Measurements from ENCODE around the gene NOTCH1.

Gene NOTCH1

DNA sequence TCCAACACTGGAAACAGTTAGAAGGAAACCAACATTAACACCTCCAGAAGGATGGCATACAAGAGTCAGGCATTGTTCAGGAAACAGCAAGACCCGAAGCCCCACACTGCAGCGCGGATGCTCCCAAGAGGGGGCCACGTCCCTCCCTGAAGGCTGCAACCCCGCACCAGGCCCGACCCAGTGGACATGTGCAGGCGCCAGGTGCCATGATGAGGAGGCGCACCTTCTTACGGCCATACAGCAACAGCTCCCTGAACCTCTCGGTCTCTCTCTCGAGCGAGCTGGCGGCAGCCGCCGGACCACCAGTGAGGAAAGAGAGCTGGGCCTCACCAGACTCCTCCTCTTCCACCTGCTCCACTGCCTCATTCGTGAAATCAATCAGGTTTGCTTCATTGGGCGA, 83.2 kb downstream of the NOTCH1 start:
- TF ChIP-seq, protein P1, sequence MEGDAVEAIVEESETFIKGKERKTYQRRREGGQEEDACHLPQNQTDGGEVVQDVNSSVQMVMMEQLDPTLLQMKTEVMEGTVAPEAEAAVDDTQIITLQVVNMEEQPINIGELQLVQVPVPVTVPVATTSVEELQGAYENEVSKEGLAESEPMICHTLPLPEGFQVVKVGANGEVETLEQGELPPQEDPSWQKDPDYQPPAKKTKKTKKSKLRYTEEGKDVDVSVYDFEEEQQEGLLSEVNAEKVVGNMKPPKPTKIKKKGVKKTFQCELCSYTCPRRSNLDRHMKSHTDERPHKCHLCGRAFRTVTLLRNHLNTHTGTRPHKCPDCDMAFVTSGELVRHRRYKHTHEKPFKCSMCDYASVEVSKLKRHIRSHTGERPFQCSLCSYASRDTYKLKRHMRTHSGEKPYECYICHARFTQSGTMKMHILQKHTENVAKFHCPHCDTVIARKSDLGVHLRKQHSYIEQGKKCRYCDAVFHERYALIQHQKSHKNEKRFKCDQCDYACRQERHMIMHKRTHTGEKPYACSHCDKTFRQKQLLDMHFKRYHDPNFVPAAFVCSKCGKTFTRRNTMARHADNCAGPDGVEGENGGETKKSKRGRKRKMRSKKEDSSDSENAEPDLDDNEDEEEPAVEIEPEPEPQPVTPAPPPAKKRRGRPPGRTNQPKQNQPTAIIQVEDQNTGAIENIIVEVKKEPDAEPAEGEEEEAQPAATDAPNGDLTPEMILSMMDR (IDR thresholded peaks at IDR 0.05), result no peak
- peaks cover 68% of the 10 kb centered on the region for H3K36me3 Mint-ChIP-seq (ENCODE audit: low read depth)
- no peak overlapping the region for H3K27ac Mint-ChIP-seq
- H3K4me1 Mint-ChIP-seq, result no peaks in the 10 kb centered on the region
- no peak for DNase-seq
- H3K4me3 Mint-ChIP-seq, result no peak overlapping the region
- no peaks in the 10 kb centered on the region for H3K9me3 Mint-ChIP-seq
- no peaks in the 10 kb centered on the region for H3K27me3 Mint-ChIP-seq (ENCODE audit: low read depth, poor library complexity)

DNA sequence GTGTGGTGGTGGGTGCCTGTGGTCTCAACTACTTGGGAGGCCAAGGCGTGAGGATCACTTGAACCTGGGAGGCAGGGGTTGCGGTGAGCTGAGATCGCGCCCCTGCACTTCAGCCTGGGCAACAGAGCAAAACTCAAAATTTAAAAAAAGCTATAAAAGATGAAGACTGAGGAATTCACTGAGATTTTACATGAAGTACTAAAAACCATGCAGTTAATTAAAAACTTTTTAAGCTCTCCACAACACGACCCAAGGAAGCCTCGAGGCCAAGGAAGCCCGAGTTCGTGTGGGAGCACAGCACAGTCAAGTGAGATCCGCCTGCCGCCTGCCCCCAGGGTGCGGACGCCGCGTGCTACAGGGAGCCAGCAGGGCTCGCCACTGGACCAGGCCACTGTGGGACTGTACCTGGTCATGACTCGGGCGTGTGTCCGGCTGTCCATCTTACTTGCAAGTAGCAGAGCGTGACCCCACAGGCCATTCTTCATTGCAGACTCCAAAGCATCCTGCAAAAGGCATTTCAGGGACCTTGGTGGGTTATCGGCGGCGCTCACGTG, 85.0 kb downstream of the NOTCH1 start:
- TF ChIP-seq, protein P1 (IDR thresholded peaks at IDR 0.05), result no peak
- H3K4me1 Mint-ChIP-seq, result no peaks in the 10 kb centered on the region
- no peak overlapping the region for H3K27ac Mint-ChIP-seq
- H3K9me3 Mint-ChIP-seq, result no peaks in the 10 kb centered on the region
- no peaks in the 10 kb centered on the region for H3K27me3 Mint-ChIP-seq (ENCODE audit: low read depth, poor library complexity)
- no peak for DNase-seq
- H3K36me3 Mint-ChIP-seq (ENCODE audit: low read depth), result peaks cover 74% of the 10 kb centered on the region
- H3K4me3 Mint-ChIP-seq, result no peak overlapping the region

DNA sequence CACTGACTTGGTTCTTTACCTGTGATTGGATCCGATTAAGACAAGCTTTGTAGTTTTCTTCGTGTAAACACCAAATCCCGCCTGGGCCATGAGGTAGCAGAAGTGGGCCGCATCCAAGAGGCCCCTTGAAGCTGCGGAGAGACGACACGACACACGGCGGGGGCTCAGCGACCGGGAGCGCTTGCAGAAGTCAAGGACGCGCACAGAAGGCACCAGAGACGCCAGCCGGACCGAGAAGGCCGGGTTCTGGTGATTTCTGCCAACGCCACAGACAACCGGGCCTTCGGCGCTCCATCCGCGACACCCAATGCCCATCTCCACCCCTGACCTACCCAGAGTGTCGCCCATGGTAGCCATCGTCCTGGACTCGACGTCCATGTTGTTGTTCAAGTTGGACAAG, 86.4 kb downstream of the NOTCH1 start:
- peaks cover 73% of the 10 kb centered on the region for H3K36me3 Mint-ChIP-seq (ENCODE audit: low read depth)
- H3K27me3 Mint-ChIP-seq (ENCODE audit: low read depth, poor library complexity), result no peaks in the 10 kb centered on the region
- no peak overlapping the region for H3K27ac Mint-ChIP-seq
- H3K4me3 Mint-ChIP-seq, result no peak overlapping the region
- TF ChIP-seq, protein P1 (IDR thresholded peaks at IDR 0.05), result no peak
- H3K4me1 Mint-ChIP-seq, result no peaks in the 10 kb centered on the region
- H3K9me3 Mint-ChIP-seq, result no peaks in the 10 kb centered on the region
- DNase-seq, result no peak

DNA sequence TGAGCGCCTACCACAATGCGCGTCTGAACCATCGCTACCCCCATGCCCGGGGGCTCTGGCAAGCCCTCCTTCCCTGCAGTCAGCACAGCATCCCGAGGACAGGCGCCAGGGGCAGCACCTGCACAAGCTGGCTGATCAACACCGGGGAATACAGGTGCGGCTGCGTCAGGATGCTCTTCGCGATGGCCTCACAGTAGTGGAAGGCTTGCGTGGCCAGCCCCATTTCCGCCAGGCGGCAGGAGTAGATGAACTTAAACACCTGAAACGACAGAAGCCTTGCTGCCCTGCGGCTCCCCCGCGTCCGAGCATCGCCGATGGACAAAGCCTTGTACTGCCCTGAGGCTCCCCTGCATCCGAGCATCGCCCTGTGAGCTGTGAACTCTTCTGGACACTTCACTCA, 88.5 kb downstream of the NOTCH1 start:
- Mint-ChIP-seq H3K4me3 (no peak overlapping the region), H3K27ac (no peak overlapping the region)
- DNase-seq, result no peak

DNA sequence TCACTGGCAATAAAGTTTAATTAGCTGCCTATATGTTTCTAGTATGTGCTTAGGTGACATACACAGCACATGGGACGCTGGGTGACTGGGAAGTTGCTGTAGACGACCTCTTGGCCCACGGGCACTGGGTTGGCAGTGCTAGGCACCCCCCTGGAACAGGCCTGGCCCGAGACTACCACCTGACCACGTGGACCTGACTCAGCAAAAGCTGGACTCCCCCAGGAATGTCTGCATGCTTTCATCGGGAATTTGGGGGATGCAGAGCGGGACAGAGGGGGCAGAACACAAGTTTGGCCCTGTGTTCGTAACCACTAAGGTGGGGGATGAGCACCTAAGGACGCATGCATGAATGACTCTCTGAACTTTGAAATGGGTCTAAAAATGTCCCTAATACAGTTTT, 89.6 kb downstream of the NOTCH1 start:
- Mint-ChIP-seq H3K36me3 (ENCODE audit: low read depth) (peaks cover 70% of the 10 kb centered on the region), H3K9me3 (no peaks in the 10 kb centered on the region), H3K27ac (no peak overlapping the region), H3K27me3 (ENCODE audit: low read depth, poor library complexity) (no peaks in the 10 kb centered on the region), H3K4me1 (no peaks in the 10 kb centered on the region), H3K4me3 (no peak overlapping the region)
- no peak for DNase-seq
- TF ChIP-seq, protein P1 (IDR thresholded peaks at IDR 0.05), result no peak

More for the DNA sequence above, 88.5 kb downstream of the NOTCH1 start:
- TF ChIP-seq, protein P1 (IDR thresholded peaks at IDR 0.05), result no peak
- Mint-ChIP-seq H3K4me1 (no peaks in the 10 kb centered on the region), H3K36me3 (ENCODE audit: low read depth) (peaks cover 69% of the 10 kb centered on the region), H3K27me3 (ENCODE audit: low read depth, poor library complexity) (no peaks in the 10 kb centered on the region), H3K9me3 (no peaks in the 10 kb centered on the region)

Measured in nephron progenitor cell (in vitro differentiated cells).